GM18909 (cell line): ENCODE data around the gene MAPK11.
"Not testable (repeated sequence)": the region's sequence is repeated elsewhere in the genome, so short reads cannot be mapped to it uniquely, and the experiment has no call there.

Experiments used
- ATAC-seq: cut with Tn5 transposase; IDR thresholded peaks from one replicate; pipeline ENCODE4 v1.9.1; 2021; ENCODE audit warnings: mild to moderate bottlenecking; ENCODE audit not compliant: unreplicated experiment, poor library complexity

The MAPK11 gene

GRCh38 chr22:50280708-50281383, 10.7 kb upstream of the MAPK11 start:
- no peak for ATAC-seq

- no peak for ATAC-seq
These were observed 10.0 kb upstream of the MAPK11 start for GRCh38 chr22:50280022-50280707.

GRCh38 chr22:50278956-50279619, 8.9 kb upstream of the MAPK11 start:
- no peak for ATAC-seq

- ATAC-seq = no peak
These were observed 8.3 kb upstream of the MAPK11 start for GRCh38 chr22:50278461-50278860.

GRCh38 chr22:50277761-50278160, 7.6 kb upstream of the MAPK11 start:
- ATAC-seq = no peak

- peak; percentile 61 for ATAC-seq
These were observed 6.0 kb upstream of the MAPK11 start for GRCh38 chr22:50276143-50276542.

- no peak for ATAC-seq
These were observed 5.2 kb upstream of the MAPK11 start for GRCh38 chr22:50275181-50276055.

- ATAC-seq = no peak
These were observed 4.6 kb upstream of the MAPK11 start for GRCh38 chr22:50274771-50275170.

GRCh38 chr22:50274311-50274710, 4.1 kb upstream of the MAPK11 start:
- ATAC-seq = no peak

GRCh38 chr22:50273781-50274180, 3.6 kb upstream of the MAPK11 start:
- ATAC-seq = not testable (repeated sequence)

- ATAC-seq = not testable (repeated sequence)
These were observed 3.2 kb upstream of the MAPK11 start for GRCh38 chr22:50273352-50273751.

- no peak for ATAC-seq
These were observed 2.0 kb upstream of the MAPK11 start for GRCh38 chr22:50272044-50272802.

GRCh38 chr22:50271519-50271970, 1.4 kb upstream of the MAPK11 start:
- ATAC-seq = no peak

- ATAC-seq = no peak
These were observed 650 bp upstream of the MAPK11 start for GRCh38 chr22:50270666-50271394.

GRCh38 chr22:50269573-50269969, 609 bp downstream of the MAPK11 start:
- ATAC-seq = no peak

- no peak for ATAC-seq
These were observed 1.5 kb downstream of the MAPK11 start for GRCh38 chr22:50268655-50269113.

GRCh38 chr22:50267591-50268390, 2.4 kb downstream of the MAPK11 start:
- no peak for ATAC-seq

GRCh38 chr22:50266994-50267393, 3.2 kb downstream of the MAPK11 start:
- no peak for ATAC-seq
